Stomach smooth muscle (tissue), 2 donors: Measurements from ENCODE around the gene CSNK2B.

Experiments
- H3K27ac ChIP-seq: one replicate; pipeline ENCODE4 v1.7.0; 2013; ENCODE audit warnings: mild to moderate bottlenecking, low read length, inconsistent platforms
- H3K27me3 ChIP-seq, 2 donors: one replicate each; pipeline ENCODE4 v1.7.0; 2013; ENCODE audit warnings: low read length in 2 of 2; ENCODE audit not compliant: insufficient read depth in 2 of 2, control insufficient read depth in 1 of 2
- H3K36me3 ChIP-seq, 2 donors: one replicate each; pipeline ENCODE4 v1.7.0; 2013; ENCODE audit warnings: low read length in 2 of 2; ENCODE audit not compliant: control insufficient read depth in 2 of 2, insufficient read depth in 2 of 2
- H3K4me1 ChIP-seq: one replicate; pipeline ENCODE4 v1.7.0; 2013; ENCODE audit warnings: low read length; ENCODE audit not compliant: control insufficient read depth, insufficient read depth
- H3K4me3 ChIP-seq, 2 donors: one replicate each; pipeline ENCODE4 v1.7.0; 2013; ENCODE audit warnings: low read length in 2 of 2
- H3K9ac ChIP-seq, 2 donors: one replicate each; pipeline ENCODE4 v1.7.0; 2013; ENCODE audit warnings: low read length in 2 of 2, mild to moderate bottlenecking in 1 of 2
- H3K9me3 ChIP-seq, 2 donors: one replicate each; pipeline ENCODE4 v1.7.0; 2013; ENCODE audit warnings: low read length in 2 of 2; ENCODE audit not compliant: control insufficient read depth in 2 of 2
- donor health status: healthy.
- donor health status: Pancreatic carcinoma.

CSNK2B gene

GRCh38 chr6:31652925-31653724, 12.8 kb upstream of the CSNK2B start:
- H3K36me3 ChIP-seq = peaks cover 16 to 28% of the 10 kb centered on the region in 2 donors
- peaks cover 25% of the 10 kb centered on the region for H3K4me1 ChIP-seq

DNA sequence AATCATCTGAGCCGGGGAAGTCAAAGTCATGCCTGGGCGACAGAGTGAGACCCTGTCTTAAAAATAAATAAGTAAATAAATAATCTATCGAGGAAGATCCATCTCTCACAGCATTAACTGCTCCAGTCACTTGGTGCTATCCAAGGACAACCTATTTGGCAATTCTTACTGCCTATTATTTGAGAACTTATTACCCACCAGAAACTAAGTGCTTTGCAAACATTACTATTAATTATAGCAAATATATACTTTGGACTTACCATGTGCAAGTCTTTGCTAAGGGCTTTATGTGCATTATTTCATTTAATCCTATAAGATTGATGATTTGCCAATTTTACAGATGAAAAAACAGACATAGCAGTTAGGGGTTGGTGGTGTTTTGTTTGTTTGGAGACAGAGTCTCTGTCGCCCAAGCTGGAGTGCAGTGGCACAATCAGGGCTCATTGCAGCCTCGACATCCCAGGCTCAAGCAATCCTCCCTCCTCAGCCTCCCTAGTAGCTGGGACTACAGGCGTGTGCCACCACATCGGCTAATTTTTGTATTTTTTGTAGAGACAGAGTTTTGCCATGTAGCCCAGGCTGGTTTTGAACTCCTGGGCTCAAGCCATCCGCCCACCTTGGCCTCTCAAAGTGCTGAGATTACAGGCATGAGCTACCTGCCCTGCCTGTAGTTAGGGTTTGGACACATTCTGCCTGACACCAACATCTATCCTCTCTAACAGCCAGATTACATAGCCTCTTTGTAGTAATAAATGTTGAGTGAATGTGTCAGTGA, 11.1 kb upstream of the CSNK2B start:
- H3K27ac ChIP-seq = no peak overlapping the region
- peaks cover 40% of the 10 kb centered on the region for H3K4me1 ChIP-seq
- no peak overlapping the region for H3K4me3 ChIP-seq
- no peak overlapping the region for H3K9ac ChIP-seq
- no peaks in the 10 kb centered on the region for H3K27me3 ChIP-seq
- H3K36me3 ChIP-seq = peaks cover 0 to 16% of the 10 kb centered on the region in 2 donors
- no peaks in the 10 kb centered on the region for H3K9me3 ChIP-seq

More at GRCh38 chr6:31652925-31653724, 12.8 kb upstream of the CSNK2B start:
- Histone ChIP-seq H3K9ac (peak overlapping the region; percentile 84 to 99), H3K9me3 (no peaks in the 10 kb centered on the region), H3K27me3 (no peaks in the 10 kb centered on the region), H3K27ac (peak overlapping the region; percentile 98), H3K4me3 (peak overlapping the region; percentile 78 to 96)

GRCh38 chr6:31655349-31656237, 10.3 kb upstream of the CSNK2B start, which contains the start of gene APOM:
TSS of gene APOM (plus strand) at chr6:31655894. CDS start at chr6:31655967, 73 bp downstream.
- H3K36me3 ChIP-seq = peaks cover 0 to 16% of the 10 kb centered on the region in 2 donors
- no peaks in the 10 kb centered on the region for H3K27me3 ChIP-seq
- no peak within 1 kb of the TSS for H3K4me3 ChIP-seq
- no peak within 1 kb of the TSS for H3K27ac ChIP-seq
- no peaks in the 10 kb centered on the region for H3K9me3 ChIP-seq
- H3K4me1 ChIP-seq = peaks cover 44% of the 10 kb centered on the region
- no peak within 1 kb of the TSS for H3K9ac ChIP-seq

- Histone ChIP-seq H3K4me3 (no peak overlapping the region), H3K36me3 (peaks cover 0 to 24% of the 10 kb centered on the region in 2 donors), H3K4me1 (peaks cover 42% of the 10 kb centered on the region), H3K9ac (peak overlapping the region in 1 of 2 donors; percentile 23), H3K27me3 (no peaks in the 10 kb centered on the region), H3K9me3 (no peaks in the 10 kb centered on the region), H3K27ac (no peak overlapping the region)
Measured at GRCh38 chr6:31657406-31658157, 8.3 kb upstream of the CSNK2B start.

- peak overlapping the region in 1 of 2 donors; percentile 8 for H3K4me3 ChIP-seq
- peaks cover 0 to 24% of the 10 kb centered on the region in 2 donors for H3K36me3 ChIP-seq
- no peak overlapping the region for H3K27ac ChIP-seq
Measured at GRCh38 chr6:31658158-31658688, 7.7 kb upstream of the CSNK2B start.

GRCh38 chr6:31658983-31659648, 6.8 kb upstream of the CSNK2B start:
- Histone ChIP-seq H3K4me1 (peaks cover 50% of the 10 kb centered on the region), H3K9ac (peak overlapping the region; percentile 93 to 98), H3K4me3 (peak overlapping the region; percentile 96 to 97), H3K9me3 (no peaks in the 10 kb centered on the region), H3K27me3 (no peaks in the 10 kb centered on the region), H3K27ac (peak overlapping the region; percentile 87), H3K36me3 (peaks cover 0 to 24% of the 10 kb centered on the region in 2 donors)

More at GRCh38 chr6:31658158-31658688, 7.7 kb upstream of the CSNK2B start:
- Histone ChIP-seq H3K9me3 (no peaks in the 10 kb centered on the region), H3K4me1 (peaks cover 46% of the 10 kb centered on the region), H3K9ac (peak overlapping the region; percentile 23 to 55), H3K27me3 (no peaks in the 10 kb centered on the region)

- Histone ChIP-seq H3K9ac (peak overlapping the region; percentile 93 to 98), H3K4me1 (peaks cover 54% of the 10 kb centered on the region), H3K4me3 (peak overlapping the region; percentile 96 to 97), H3K27me3 (no peaks in the 10 kb centered on the region), H3K9me3 (no peaks in the 10 kb centered on the region), H3K36me3 (peaks cover 0 to 24% of the 10 kb centered on the region in 2 donors), H3K27ac (peak overlapping the region; percentile 87)
Measured at GRCh38 chr6:31659649-31660380, 6.1 kb upstream of the CSNK2B start.

DNA sequence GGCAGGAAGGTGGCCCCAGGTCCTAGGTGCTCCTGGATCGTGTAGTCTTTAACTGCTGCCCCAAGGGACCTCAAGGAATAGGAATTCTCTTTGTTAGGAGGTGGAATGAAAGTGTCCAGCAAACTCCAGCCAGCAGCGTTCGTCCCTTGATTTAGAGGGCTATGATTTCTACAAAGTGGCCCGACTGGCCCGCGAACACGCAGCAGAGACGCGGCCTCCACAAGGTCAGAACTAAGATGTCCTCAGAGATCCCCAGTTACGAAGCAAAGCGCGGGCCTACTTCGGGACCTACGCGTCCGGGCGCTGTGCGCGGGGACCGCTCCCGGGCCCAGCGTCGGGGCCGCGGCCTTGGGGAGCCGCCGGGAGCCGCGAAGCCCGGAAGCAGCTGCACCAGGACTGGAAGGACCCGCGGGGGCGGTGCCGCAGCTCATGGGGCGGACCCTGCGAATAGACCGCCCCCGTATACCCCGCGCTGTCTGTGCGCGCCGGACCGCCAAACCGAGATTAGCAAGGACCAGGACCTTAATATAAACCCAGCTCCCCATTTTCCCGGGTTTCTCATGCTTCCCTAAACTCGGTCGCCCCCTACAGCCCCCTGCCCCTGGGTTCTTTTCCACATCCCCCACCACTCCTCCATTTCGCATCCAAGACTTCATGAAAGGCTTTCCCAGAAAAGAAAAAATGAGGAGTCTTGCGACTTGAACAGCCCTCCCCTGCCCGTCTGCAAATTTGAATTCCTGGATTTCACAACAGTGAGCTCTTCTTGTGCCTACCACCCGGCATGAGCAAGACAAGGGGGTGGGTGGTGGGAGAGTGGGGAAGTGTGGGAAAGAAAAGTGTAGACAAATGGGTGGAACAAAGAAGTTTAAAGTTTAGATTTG, 5.3 kb upstream of the CSNK2B start, which contains the start of gene C6orf47:
TSS of gene C6orf47 (minus strand) at position 398 of the 881 bp plus-strand sequence. CDS start 831 bp downstream, outside the sequence.
- Histone ChIP-seq H3K4me1 (peaks cover 57% of the 10 kb centered on the region), H3K36me3 (peaks cover 0 to 20% of the 10 kb centered on the region in 2 donors)

More for the DNA sequence above, 5.3 kb upstream of the CSNK2B start, which contains the start of gene C6orf47:
- Histone ChIP-seq H3K27ac (peak within 1 kb of the TSS; percentile 87), H3K9me3 (no peaks in the 10 kb centered on the region), H3K4me3 (peak within 1 kb of the TSS; percentile 96 to 97), H3K27me3 (no peaks in the 10 kb centered on the region), H3K9ac (peak within 1 kb of the TSS; percentile 93 to 98)
